Neuronal stem cell (in vitro differentiated cells): Measurements from ENCODE around the gene EGFL8.

Experiments used
- DNase-seq: peaks from one replicate; pipeline ENCODE4 v3.0.0-alpha.2; 2013; ENCODE audit warnings: low spot score
- H2AFZ ChIP-seq: one replicate; pipeline ENCODE4 v1.6.1; 2013; ENCODE audit warnings: mild to moderate bottlenecking, low read length, inconsistent platforms
- H2AK5ac ChIP-seq: 2 replicates; pipeline ENCODE4 v1.6.1; 2013; ENCODE audit warnings: low read depth, mild to moderate bottlenecking, inconsistent platforms, low read length, moderate library complexity, mixed read lengths
- H2BK120ac ChIP-seq: 2 replicates; pipeline ENCODE4 v1.6.1; 2013; ENCODE audit warnings: low read depth, mild to moderate bottlenecking, inconsistent platforms, low read length, moderate library complexity, mixed read lengths
- H2BK12ac ChIP-seq: one replicate; pipeline ENCODE4 v1.6.1; 2013; ENCODE audit warnings: low read length, inconsistent platforms
- H2BK15ac ChIP-seq: 2 replicates; pipeline ENCODE4 v1.6.1; 2013; ENCODE audit warnings: mild to moderate bottlenecking, low read length, inconsistent platforms, mixed read lengths
- H2BK5ac ChIP-seq: one replicate; pipeline ENCODE4 v1.6.1; 2013; ENCODE audit warnings: inconsistent platforms, mild to moderate bottlenecking, low read length, moderate library complexity
- H3K14ac ChIP-seq: one replicate; pipeline ENCODE4 v1.6.1; 2013; ENCODE audit warnings: low read length, inconsistent platforms
- H3K18ac ChIP-seq: 2 replicates; pipeline ENCODE4 v1.6.1; 2013; ENCODE audit warnings: low read length, inconsistent platforms
- H3K23ac ChIP-seq: 2 replicates; pipeline ENCODE4 v1.6.1; 2013; ENCODE audit warnings: low read depth, mild to moderate bottlenecking, mixed read lengths, low read length, inconsistent platforms; ENCODE audit not compliant: poor library complexity
- H3K27ac ChIP-seq: replicated peaks from 3 replicates; pipeline ENCODE4 v1.5.1; 2013; ENCODE audit warnings: low read length, inconsistent platforms
- H3K27me3 ChIP-seq, 3 experiments: 2 replicates each; pipeline ENCODE4 v1.6.1; 2013; ENCODE audit warnings: low read length in 3 of 3, mild to moderate bottlenecking in 2 of 3, inconsistent platforms in 1 of 3, low read depth in 1 of 3, mixed read lengths in 1 of 3, moderate library complexity in 1 of 3; ENCODE audit not compliant: control insufficient read depth in 3 of 3, insufficient read depth in 3 of 3
- H3K36me3 ChIP-seq, 2 donors: replicated peaks in 1 of 2; 2 replicates each; pipeline ENCODE4 v1.6.1; 2013; ENCODE audit warnings: low read length in 2 of 2; ENCODE audit not compliant: control insufficient read depth in 2 of 2, insufficient read depth in 2 of 2
- H3K4ac ChIP-seq: 2 replicates; pipeline ENCODE4 v1.6.1; 2013; ENCODE audit warnings: inconsistent platforms, mild to moderate bottlenecking, low read length, moderate library complexity
- H3K4me1 ChIP-seq, 2 donors: 1 replicate in 1 of 2; 2 replicates in 1 of 2; pipeline ENCODE4 v1.6.1; 2013; ENCODE audit warnings: low read length in 2 of 2, low read depth in 1 of 2; ENCODE audit not compliant: control insufficient read depth in 2 of 2, insufficient read depth in 1 of 2
- H3K4me2 ChIP-seq: one replicate; pipeline ENCODE4 v1.6.1; 2013; ENCODE audit warnings: mild to moderate bottlenecking, low read length, inconsistent platforms; ENCODE audit not compliant: insufficient read depth, poor library complexity, severe bottlenecking
- H3K4me3 ChIP-seq, 2 donors: 2 replicates each; pipeline ENCODE4 v1.5.1; 2013; ENCODE audit warnings: low read length in 2 of 2, mild to moderate bottlenecking in 2 of 2, inconsistent platforms in 1 of 2, moderate library complexity in 1 of 2
- H3K79me1 ChIP-seq: one replicate; pipeline ENCODE4 v1.6.1; 2013; ENCODE audit warnings: low read depth, mild to moderate bottlenecking, inconsistent platforms, low read length, moderate library complexity
- H3K9ac ChIP-seq: one replicate; pipeline ENCODE4 v1.6.1; 2013; ENCODE audit warnings: mild to moderate bottlenecking, low read depth, low read length, inconsistent platforms; ENCODE audit not compliant: poor library complexity
- H3K9me3 ChIP-seq, 2 donors: replicated peaks in 1 of 2; 2 replicates each; pipeline versions ENCODE3 to v1.6.1; 2013; ENCODE audit warnings: low read length in 2 of 2, mild to moderate bottlenecking in 2 of 2, inconsistent platforms in 1 of 2, low read depth in 1 of 2, mixed read lengths in 1 of 2, moderate library complexity in 1 of 2; ENCODE audit not compliant: control insufficient read depth in 2 of 2, insufficient read depth in 1 of 2
- H4K8ac ChIP-seq: one replicate; pipeline ENCODE4 v1.6.1; 2013; ENCODE audit warnings: low read depth, mild to moderate bottlenecking, inconsistent platforms, low read length, moderate library complexity
- H4K91ac ChIP-seq: one replicate; pipeline ENCODE4 v1.6.1; 2013; ENCODE audit warnings: low read length, low read depth, mild to moderate bottlenecking, inconsistent platforms; ENCODE audit not compliant: poor library complexity
- WGBS, 2 donors: extraction: QIAGEN DNeasy Blood & Tissue Kit; methylation state at CpG; one replicate each; pipeline ENCODE4 v1.1.7; 2013; ENCODE audit warnings: missing lambda C conversion rate in 2 of 2, mixed read lengths in 1 of 2; ENCODE audit not compliant: insufficient read length in 2 of 2, insufficient replicate concordance in 1 of 2; ENCODE audit errors: extremely low coverage in 2 of 2; 5-methylcytosine and 5-hydroxymethylcytosine counted together

The EGFL8 gene

GRCh38 chr6:32188381-32189068 lies 24.1 kb downstream of the EGFL8 start:
- H3K36me3 ChIP-seq: peaks cover 16 to 38% of the 10 kb centered on the region in 2 donors
- peak overlapping the region; percentile 78 for H3K4ac ChIP-seq
- no CpG with 5 or more reads among the region's 13 CpGs for WGBS, 2 donors
- peaks cover 7% of the 10 kb centered on the region for H3K79me1 ChIP-seq
- peak overlapping the region; percentile 96 for H2BK5ac ChIP-seq
- H3K23ac ChIP-seq: no peak overlapping the region
- peak overlapping the region; percentile 38 for H2BK15ac ChIP-seq
- H4K91ac ChIP-seq: no peak overlapping the region
- H2AFZ ChIP-seq: no peak overlapping the region
- H3K14ac ChIP-seq: no peak overlapping the region
- H2AK5ac ChIP-seq: peak overlapping the region; percentile 59
- DNase-seq: no peak
- H3K9ac ChIP-seq: peak overlapping the region; percentile 82
- peaks cover 23 to 29% of the 10 kb centered on the region in 2 donors for H3K4me1 ChIP-seq
- peak overlapping the region; percentile 75 to 88 for H3K4me3 ChIP-seq
- H4K8ac ChIP-seq: no peak overlapping the region
- H3K18ac ChIP-seq: peak overlapping the region; percentile 92
- no peak overlapping the region for H2BK12ac ChIP-seq
- peak overlapping the region; percentile 92 for H3K4me2 ChIP-seq
- no peaks in the 10 kb centered on the region for H3K9me3 ChIP-seq
- H3K27ac ChIP-seq: peak overlapping the region; percentile 82
- H2BK120ac ChIP-seq: no peak overlapping the region
- no peaks in the 10 kb centered on the region for H3K27me3 ChIP-seq

- Histone ChIP-seq H3K4me2 (peak overlapping the region; percentile 92), H3K14ac (peak overlapping the region; percentile 31), H4K8ac (no peak overlapping the region), H3K23ac (no peak overlapping the region), H3K4me3 (peak overlapping the region; percentile 75 to 88), H3K18ac (peak overlapping the region; percentile 92), H2BK12ac (no peak overlapping the region), H3K9me3 (no peaks in the 10 kb centered on the region), H3K79me1 (peaks cover 7% of the 10 kb centered on the region), H3K27ac (peak overlapping the region; percentile 82), H3K36me3 (peaks cover 14 to 31% of the 10 kb centered on the region in 2 donors), H2AK5ac (peak overlapping the region; percentile 59), H2BK120ac (peak overlapping the region; percentile 43), H3K27me3 (no peaks in the 10 kb centered on the region), H2BK15ac (peak overlapping the region; percentile 64), H3K4ac (peak overlapping the region; percentile 78), H3K4me1 (peaks cover 23 to 29% of the 10 kb centered on the region in 2 donors), H2AFZ (no peak overlapping the region), H3K9ac (peak overlapping the region; percentile 82), H2BK5ac (peak overlapping the region; percentile 96), H4K91ac (no peak overlapping the region)
- no CpG with 5 or more reads among the region's 10 CpGs for WGBS, 2 donors
- no peak for DNase-seq
Measured at GRCh38 chr6:32189069-32189741, 24.8 kb downstream of the EGFL8 start.

- no peak for DNase-seq
- Histone ChIP-seq H3K4me1 (peaks cover 25 to 29% of the 10 kb centered on the region in 2 donors), H3K27me3 (no peaks in the 10 kb centered on the region), H4K91ac (no peak overlapping the region), H3K4ac (no peak overlapping the region), H2BK15ac (peak overlapping the region; percentile 64), H3K27ac (peak overlapping the region; percentile 82), H2AK5ac (peak overlapping the region; percentile 59), H3K23ac (no peak overlapping the region), H3K9ac (peak overlapping the region; percentile 78), H3K79me1 (peaks cover 7% of the 10 kb centered on the region), H2BK120ac (peak overlapping the region; percentile 43), H3K36me3 (peaks cover 14 to 28% of the 10 kb centered on the region in 2 donors), H4K8ac (no peak overlapping the region), H3K18ac (peak overlapping the region; percentile 92), H2BK5ac (peak overlapping the region; percentile 96), H2AFZ (peak overlapping the region; percentile 49), H3K14ac (no peak overlapping the region), H3K4me2 (peak overlapping the region; percentile 92), H2BK12ac (no peak overlapping the region), H3K4me3 (peak overlapping the region; percentile 75 to 88), H3K9me3 (no peaks in the 10 kb centered on the region)
- no CpG with 5 or more reads among the region's 23 CpGs for WGBS, 2 donors
Measured at GRCh38 chr6:32189742-32190053, 25.3 kb downstream of the EGFL8 start.
